ENCODE data around the gene SLC30A4. TPM values are rescaled to one million over a fixed set of nuclear protein-coding genes. Genes with fewer than 3 reads are reported as not detected.

The SLC30A4 gene
- total RNA-seq, 1 experiment from 2014 or later: 1.3 TPM

DNA sequence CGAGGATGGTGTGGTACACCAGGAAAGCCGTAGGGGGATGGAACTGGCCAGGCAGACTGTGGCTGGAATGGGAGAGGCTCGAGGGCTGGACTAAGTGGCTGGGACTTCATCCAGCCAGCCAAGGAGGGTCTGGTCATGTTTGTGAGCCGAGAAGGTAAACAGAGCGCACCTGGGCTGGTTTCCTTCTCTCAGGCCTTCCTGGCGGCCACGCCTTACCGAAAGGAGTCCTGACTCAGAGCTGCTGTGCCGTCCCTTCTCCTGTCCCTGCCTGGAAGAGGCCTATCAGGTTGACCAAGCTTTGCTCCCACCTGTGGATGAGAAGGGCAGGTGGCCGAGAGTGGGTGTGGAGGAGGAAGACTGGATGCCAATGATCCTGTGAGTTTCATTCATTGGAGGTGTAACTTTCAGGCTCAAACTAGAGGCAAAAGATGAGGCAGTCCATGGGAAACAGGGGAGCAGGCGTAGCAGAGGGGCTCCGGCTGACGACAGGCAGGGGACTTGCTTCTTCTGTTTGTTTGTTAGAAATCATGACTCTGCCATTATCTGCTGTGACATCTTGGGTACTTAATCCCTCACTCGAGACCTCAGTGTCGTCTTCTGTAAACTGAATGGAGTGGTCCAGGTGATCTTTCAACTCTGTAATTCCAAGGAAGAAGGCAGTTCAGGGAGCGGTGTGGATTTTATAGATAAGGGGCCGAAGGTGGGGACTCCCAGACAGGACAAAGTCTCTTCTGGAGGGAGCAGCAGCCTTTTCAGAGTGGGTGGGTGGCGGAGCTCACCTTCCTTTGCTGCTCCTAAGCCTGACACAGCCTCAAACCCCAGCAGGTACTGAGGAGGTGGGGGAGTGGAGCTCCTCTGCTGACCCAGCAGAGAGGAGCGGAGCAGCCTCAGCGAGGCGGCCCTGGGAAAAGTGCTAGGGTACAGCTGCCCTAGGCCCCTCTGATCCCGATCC lies 72.4 kb downstream of the SLC30A4 start:
- ATAC-seq (peak; percentile 79), DNase-seq (peak; percentile 97)
- Histone ChIP-seq H3K4me1 (ENCODE audit: insufficient read depth, low read length) (peaks cover 54% of the 10 kb centered on the region), H3F3A (ENCODE audit: low read length, unreplicated experiment) (no peaks in the 10 kb centered on the region), H3K79me2 (ENCODE audit: low read length) (0 out of 2 replicates have a peak, but pooled peaks cover 3% of the 10 kb centered on the region), H3K4me3 (ENCODE audit: low read length) (peak overlapping the region; percentile 31; the same call in 1 of the 2 replicates), H3K27me3 (ENCODE audit: low read length) (no peaks in the 10 kb centered on the region), H2AFZ (ENCODE audit: low read length) (peak overlapping the region; percentile 10; the same call in 1 of the 2 replicates), H3K4me2 (ENCODE audit: low read length) (peak overlapping the region; percentile 60), H3K9ac (ENCODE audit: low read length) (peak overlapping the region; percentile 59), H3K9me3 (ENCODE audit: low read length) (no peaks in the 10 kb centered on the region), H3K27ac (ENCODE audit: low read length) (peak overlapping the region; percentile 88), H4K20me1 (ENCODE audit: low read length) (no peaks in the 10 kb centered on the region), H3K9me2 (replicated peaks; ENCODE audit: low read length) (no peaks in the 10 kb centered on the region), H3K36me3 (ENCODE audit: low read depth, low read length) (no peaks in the 10 kb centered on the region)
- TSS peak; percentile 82 for BruUV-seq (replicated peaks)
- intact Hi-C loops (cut with micrococcal nuclease): loop anchor here (10.0 kb wide), 2 partner anchors 245 to 285 kb away; no protein-coding TSS in a partner anchor
- CTCF ChIA-PET: no interaction called here
- POLR2A ChIA-PET (ENCODE audit: unreplicated experiment): interaction anchor here (0.6 kb wide), 1 partner anchor 817 kb away, joined by 7 read pairs; no protein-coding TSS in a partner anchor
- TF ChIP-seq EZH2 (IDR thresholded peaks at IDR 0.05; ENCODE audit: low read length, unreplicated experiment) (no peak), EZH2phosphoT487 (IDR thresholded peaks at IDR 0.05; ENCODE audit: borderline replicate concordance, low read length) (no peak)

DNA sequence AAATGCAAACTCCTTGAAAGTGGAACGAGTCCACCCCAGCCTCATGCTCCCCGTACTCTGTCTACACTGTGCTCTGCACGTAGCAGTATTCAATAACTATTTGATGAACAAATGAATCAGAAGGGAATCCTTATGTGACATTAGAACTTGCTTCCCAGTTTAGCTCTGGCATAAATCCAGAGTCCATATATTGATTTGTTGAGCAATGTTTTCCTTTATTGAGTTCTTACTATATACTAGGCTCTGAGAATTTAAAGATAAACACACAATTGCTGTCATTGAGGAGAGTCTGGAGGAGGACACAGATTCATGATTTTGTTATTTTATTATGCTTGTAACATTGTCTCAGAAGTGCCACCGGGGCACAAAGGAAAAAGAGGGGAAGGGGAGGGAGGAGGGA lies 73.2 kb downstream of the SLC30A4 start:
- H3K9me2 ChIP-seq (replicated peaks; ENCODE audit: low read length): no peaks in the 10 kb centered on the region
- no peaks in the 10 kb centered on the region for H3K27me3 ChIP-seq (ENCODE audit: low read length)
- TF ChIP-seq EZH2phosphoT487 (IDR thresholded peaks at IDR 0.05; ENCODE audit: borderline replicate concordance, low read length): no peak
- TF ChIP-seq CTCF (conservative IDR thresholded peaks at IDR 0.05; ENCODE audit: low read depth, low read length): no peak
- no peak for TF ChIP-seq EZH2 (IDR thresholded peaks at IDR 0.05; ENCODE audit: low read length, unreplicated experiment)
- H3F3A ChIP-seq (ENCODE audit: low read length, unreplicated experiment): no peaks in the 10 kb centered on the region
- no peaks in the 10 kb centered on the region for H4K20me1 ChIP-seq (ENCODE audit: low read length)
- BruUV-seq (replicated peaks): no TSS peak
- peak overlapping the region; percentile 10; the same call in 1 of the 2 replicates for H2AFZ ChIP-seq (ENCODE audit: low read length)
- H3K27ac ChIP-seq (ENCODE audit: low read length): peak overlapping the region; percentile 88
- ATAC-seq (no peak), DNase-seq (peak; percentile 22)
- H3K9me3 ChIP-seq (ENCODE audit: low read length): no peaks in the 10 kb centered on the region
- peak overlapping the region; percentile 59 for H3K4me2 ChIP-seq (ENCODE audit: low read length)
- ChIA-PET CTCF (no interaction called here), POLR2A (ENCODE audit: unreplicated experiment) (interaction anchor here (0.6 kb wide), 1 partner anchor 816 kb away, joined by 7 read pairs; no protein-coding TSS in a partner anchor)
- H3K4me3 ChIP-seq (ENCODE audit: low read length): peak overlapping the region; percentile 8; the same call in 1 of the 2 replicates
- 0 out of 2 replicates have a peak, but pooled peaks cover 3% of the 10 kb centered on the region for H3K79me2 ChIP-seq (ENCODE audit: low read length)
- peak overlapping the region; percentile 57 for H3K9ac ChIP-seq (ENCODE audit: low read length)
- intact Hi-C loops (cut with micrococcal nuclease): no loop called here
- no peaks in the 10 kb centered on the region for H3K36me3 ChIP-seq (ENCODE audit: low read depth, low read length)
- H3K4me1 ChIP-seq (ENCODE audit: insufficient read depth, low read length): peaks cover 54% of the 10 kb centered on the region

- Histone ChIP-seq H4K20me1 (ENCODE audit: low read length) (no peaks in the 10 kb centered on the region), H3K4me2 (ENCODE audit: low read length) (peak overlapping the region; percentile 59), H3K9me2 (replicated peaks; ENCODE audit: low read length) (no peaks in the 10 kb centered on the region), H3K27me3 (ENCODE audit: low read length) (no peaks in the 10 kb centered on the region), H2AFZ (ENCODE audit: low read length) (peak overlapping the region; percentile 3; the same call in 1 of the 2 replicates), H3K9me3 (ENCODE audit: low read length) (no peaks in the 10 kb centered on the region), H3K36me3 (ENCODE audit: low read depth, low read length) (no peaks in the 10 kb centered on the region), H3K4me1 (ENCODE audit: insufficient read depth, low read length) (peaks cover 46% of the 10 kb centered on the region), H3F3A (ENCODE audit: low read length, unreplicated experiment) (no peaks in the 10 kb centered on the region), H3K79me2 (ENCODE audit: low read length) (0 out of 2 replicates have a peak, but pooled peaks cover 3% of the 10 kb centered on the region), H3K4me3 (ENCODE audit: low read length) (no peak overlapping the region), H3K27ac (ENCODE audit: low read length) (peak overlapping the region; percentile 88), H3K9ac (ENCODE audit: low read length) (peak overlapping the region; percentile 57)
- DNase-seq (peak; percentile 34), ATAC-seq (no peak)
- ChIA-PET CTCF (no interaction called here), POLR2A (ENCODE audit: unreplicated experiment) (no interaction called here)
- TF ChIP-seq EZH2phosphoT487 (IDR thresholded peaks at IDR 0.05; ENCODE audit: borderline replicate concordance, low read length) (no peak), CTCF (conservative IDR thresholded peaks at IDR 0.05; ENCODE audit: low read depth, low read length) (no peak), EZH2 (IDR thresholded peaks at IDR 0.05; ENCODE audit: low read length, unreplicated experiment) (no peak)
- BruUV-seq (replicated peaks): no TSS peak
- intact Hi-C loops (cut with micrococcal nuclease): no loop called here
Measured at GRCh38 chr15:45448066-45448915, 74.3 kb downstream of the SLC30A4 start.
